DMS114 treated with DMSO at 0.1 percent for 48 hours (cell line): ENCODE measurements around the gene SCAMP5.
A peak's percentile ranks its signal among the peaks of the same experiment; 100 is the strongest.

Source experiments
- DNase-seq: peaks from one replicate; lab custom pipeline; 2025; ENCODE audit not compliant: unreplicated experiment; lab: John Stamatoyannopoulos, UW

The SCAMP5 gene

GRCh38 chr15:74976159-74976558 is 19.2 kb upstream of the SCAMP5 start:
- DNase-seq: no peak

- no peak for DNase-seq
These were observed 17.8 kb upstream of the SCAMP5 start for GRCh38 chr15:74977599-74977998.

- no peak for DNase-seq
These were observed 17.3 kb upstream of the SCAMP5 start for GRCh38 chr15:74978077-74978476.

GRCh38 chr15:74978503-74978902 is 16.9 kb upstream of the SCAMP5 start:
- no peak for DNase-seq

GRCh38 chr15:74982183-74982582 is 13.2 kb upstream of the SCAMP5 start:
- no peak for DNase-seq

- DNase-seq: no peak
These were observed 11.6 kb upstream of the SCAMP5 start for GRCh38 chr15:74983725-74984231.

GRCh38 chr15:74988007-74988800 is 7.2 kb upstream of the SCAMP5 start:
- DNase-seq: peak; percentile 50

- no peak for DNase-seq
These were observed 5.8 kb upstream of the SCAMP5 start for GRCh38 chr15:74989527-74989926.

GRCh38 chr15:74992619-74993018 is 2.7 kb upstream of the SCAMP5 start:
- DNase-seq: no peak

- no peak for DNase-seq
These were observed 1.1 kb upstream of the SCAMP5 start for GRCh38 chr15:74994236-74994635.

GRCh38 chr15:74994685-74995084 is 678 bp upstream of the SCAMP5 start:
- no peak for DNase-seq

GRCh38 chr15:74995779-74996765 is 709 bp downstream of the SCAMP5 start:
- DNase-seq: no peak

GRCh38 chr15:74997141-74997540 is 1.8 kb downstream of the SCAMP5 start:
- DNase-seq: no peak

GRCh38 chr15:74997543-74997942 is 2.2 kb downstream of the SCAMP5 start:
- DNase-seq: no peak

- no peak for DNase-seq
These were observed 5.9 kb downstream of the SCAMP5 start for GRCh38 chr15:75001310-75001709.

- no peak for DNase-seq
These were observed 7.0 kb downstream of the SCAMP5 start for GRCh38 chr15:75002398-75002797.

GRCh38 chr15:75007216-75007615 is 11.9 kb downstream of the SCAMP5 start:
- DNase-seq: no peak

- no peak for DNase-seq
These were observed 12.9 kb downstream of the SCAMP5 start for GRCh38 chr15:75008221-75008625.

GRCh38 chr15:75008629-75009326 is 13.4 kb downstream of the SCAMP5 start:
- no peak for DNase-seq

GRCh38 chr15:75016431-75016830 is 21.1 kb downstream of the SCAMP5 start:
- DNase-seq: no peak

GRCh38 chr15:75019916-75020315 is 24.6 kb downstream of the SCAMP5 start:
- no peak for DNase-seq
